Measurements from ENCODE around the gene NTF3. TPM values are rescaled to one million over a fixed set of nuclear protein-coding genes. Genes with fewer than 3 reads are reported as not detected.

The NTF3 gene
- total RNA-seq, 3 donors from 2014 or later (not counting 1 experiment from before 2014, with no cell fraction given) = not detected

GRCh38 chr12:5513406-5513805, 81.5 kb downstream of the NTF3 start:
- H3K4me3 ChIP-seq (ENCODE audit: low read length) = no peak overlapping the region
- H3K9me3 ChIP-seq (ENCODE audit: control insufficient read depth, insufficient read depth, low read length) = no peaks in the 10 kb centered on the region
- H3K27me3 Mint-ChIP-seq (ENCODE audit: low read depth in 2 of 2) = peaks cover 3 to 18% of the 10 kb centered on the region in 2 donors
- H3K36me3 Mint-ChIP-seq = no peaks in the 10 kb centered on the region
- H3K4me3 Mint-ChIP-seq = no peak overlapping the region
- intact Hi-C loops (cut with micrococcal nuclease) = no loop called here
- H3K4me1 Mint-ChIP-seq = no peaks in the 10 kb centered on the region
- no peaks in the 10 kb centered on the region for H3K9me3 Mint-ChIP-seq
- 91% methylated on average over 4 of the region's 4 CpGs for WGBS (ENCODE audit: insufficient coverage)
- ATAC-seq (no peak), DNase-seq (no peak)
- TF ChIP-seq CTCF (IDR thresholded peaks at IDR 0.05) = no peak
- no peak overlapping the region for H3K27ac Mint-ChIP-seq
- no peaks in the 10 kb centered on the region for H3K36me3 ChIP-seq (ENCODE audit: control insufficient read depth, insufficient read depth, low read length)
- no peaks in the 10 kb centered on the region for H3K27me3 ChIP-seq (ENCODE audit: control insufficient read depth, insufficient read depth, low read length)
- no peaks in the 10 kb centered on the region for H3K4me1 ChIP-seq (ENCODE audit: control insufficient read depth, insufficient read depth, low read length)
- H3K27ac ChIP-seq (ENCODE audit: low read length) = no peak overlapping the region

- Mint-ChIP-seq H3K4me3 (no peak overlapping the region), H3K27me3 (ENCODE audit: low read depth in 2 of 2) (peaks cover 3 to 18% of the 10 kb centered on the region in 2 donors), H3K27ac (no peak overlapping the region), H3K4me1 (no peaks in the 10 kb centered on the region), H3K36me3 (no peaks in the 10 kb centered on the region), H3K9me3 (no peaks in the 10 kb centered on the region)
- Histone ChIP-seq H3K27ac (ENCODE audit: low read length) (no peak overlapping the region), H3K4me1 (ENCODE audit: control insufficient read depth, insufficient read depth, low read length) (no peaks in the 10 kb centered on the region), H3K4me3 (ENCODE audit: low read length) (no peak overlapping the region), H3K36me3 (ENCODE audit: control insufficient read depth, insufficient read depth, low read length) (no peaks in the 10 kb centered on the region), H3K27me3 (ENCODE audit: control insufficient read depth, insufficient read depth, low read length) (no peaks in the 10 kb centered on the region), H3K9me3 (ENCODE audit: control insufficient read depth, insufficient read depth, low read length) (no peaks in the 10 kb centered on the region)
- ATAC-seq = no peak
- WGBS (ENCODE audit: insufficient coverage) = 91% methylated on average over 6 of the region's 6 CpGs
- intact Hi-C loops (cut with micrococcal nuclease) = no loop called here
- no peak for TF ChIP-seq CTCF (IDR thresholded peaks at IDR 0.05)
- DNase-seq = no peak
Observed at GRCh38 chr12:5514016-5514415, 82.1 kb downstream of the NTF3 start.

- H3K4me1 Mint-ChIP-seq = no peaks in the 10 kb centered on the region
- intact Hi-C loops (cut with micrococcal nuclease) = no loop called here
- H3K36me3 Mint-ChIP-seq = no peaks in the 10 kb centered on the region
- H3K9me3 Mint-ChIP-seq = no peaks in the 10 kb centered on the region
- H3K4me3 Mint-ChIP-seq = no peak overlapping the region
- no peak for TF ChIP-seq CTCF (IDR thresholded peaks at IDR 0.05)
- Histone ChIP-seq H3K4me3 (ENCODE audit: low read length) (no peak overlapping the region), H3K4me1 (ENCODE audit: control insufficient read depth, insufficient read depth, low read length) (no peaks in the 10 kb centered on the region), H3K27ac (ENCODE audit: low read length) (no peak overlapping the region), H3K27me3 (ENCODE audit: control insufficient read depth, insufficient read depth, low read length) (no peaks in the 10 kb centered on the region), H3K36me3 (ENCODE audit: control insufficient read depth, insufficient read depth, low read length) (no peaks in the 10 kb centered on the region), H3K9me3 (ENCODE audit: control insufficient read depth, insufficient read depth, low read length) (no peaks in the 10 kb centered on the region)
- H3K27me3 Mint-ChIP-seq (ENCODE audit: low read depth in 2 of 2) = peaks cover 3 to 18% of the 10 kb centered on the region in 2 donors
- ATAC-seq (no peak), DNase-seq (no peak)
- H3K27ac Mint-ChIP-seq = no peak overlapping the region
- WGBS (ENCODE audit: insufficient coverage) = 74% methylated on average over 4 of the region's 4 CpGs
Observed at GRCh38 chr12:5514545-5514944, 82.6 kb downstream of the NTF3 start.

- no peaks in the 10 kb centered on the region for H3K36me3 ChIP-seq (ENCODE audit: control insufficient read depth, insufficient read depth, low read length)
- no peak overlapping the region for H3K27ac Mint-ChIP-seq
- no peaks in the 10 kb centered on the region for H3K4me1 Mint-ChIP-seq
- H3K9me3 Mint-ChIP-seq = no peaks in the 10 kb centered on the region
- no peak overlapping the region for H3K4me3 ChIP-seq (ENCODE audit: low read length)
- no peak overlapping the region for H3K27ac ChIP-seq (ENCODE audit: low read length)
- H3K36me3 Mint-ChIP-seq = no peaks in the 10 kb centered on the region
- no peak overlapping the region for H3K4me3 Mint-ChIP-seq
- H3K27me3 ChIP-seq (ENCODE audit: control insufficient read depth, insufficient read depth, low read length) = no peaks in the 10 kb centered on the region
- ATAC-seq (no peak), DNase-seq (no peak)
- peaks cover 3 to 18% of the 10 kb centered on the region in 2 donors for H3K27me3 Mint-ChIP-seq (ENCODE audit: low read depth in 2 of 2)
- no peak for TF ChIP-seq CTCF (IDR thresholded peaks at IDR 0.05)
- intact Hi-C loops (cut with micrococcal nuclease) = no loop called here
- WGBS (ENCODE audit: insufficient coverage) = 93% methylated on average over 1 of the region's 1 CpG
- no peaks in the 10 kb centered on the region for H3K4me1 ChIP-seq (ENCODE audit: control insufficient read depth, insufficient read depth, low read length)
- H3K9me3 ChIP-seq (ENCODE audit: control insufficient read depth, insufficient read depth, low read length) = no peaks in the 10 kb centered on the region
Observed at GRCh38 chr12:5515458-5515857, 83.5 kb downstream of the NTF3 start.

All from natural killer cell (primary cell).